SK-N-SH treated with all-trans-retinoic acid at 6 μM for 48 hours (cell line): Measurements from ENCODE around the gene VPS33B.

Experiments used
- ATAC-seq: fragments of 200-7000 bp; cut with Tn5 transposase; 3 replicates; pipeline ENCODE4 v1.9.1; 2020; ENCODE audit warnings: mild to moderate bottlenecking, moderate library complexity
- ARNTL ChIP-seq: fragments of 450-650 bp; formaldehyde crosslinking; IDR thresholded peaks from 2 replicates; pipeline ENCODE4 v1.5.0; 2020; ENCODE audit warnings: low read depth, mild to moderate bottlenecking, moderate library complexity, borderline replicate concordance
- BACH2 ChIP-seq: fragments of 250-450 bp; sonication (Bioruptor Pico); IDR thresholded peaks from 2 replicates; pipeline ENCODE4 v1.9.0; 2021; ENCODE audit warnings: mild to moderate bottlenecking, borderline replicate concordance
- CSDC2 ChIP-seq: fragments of 250-450 bp; sonication (Bioruptor Pico); IDR thresholded peaks from 2 replicates; pipeline ENCODE4 v1.5.0; 2020; ENCODE audit warnings: mild to moderate bottlenecking, moderate library complexity
- GLIS3 ChIP-seq: fragments of 250-450 bp; sonication (Bioruptor Pico); IDR thresholded peaks from 2 replicates; pipeline ENCODE4 v1.5.0; 2020; ENCODE audit warnings: mild to moderate bottlenecking, moderate library complexity
- ISL1 ChIP-seq: fragments of 250-450 bp; sonication (Bioruptor Pico); IDR thresholded peaks from 2 replicates; pipeline ENCODE4 v2.1.2; 2022; ENCODE audit warnings: mild to moderate bottlenecking, moderate library complexity
- OSR1 ChIP-seq: fragments of 250-450 bp; sonication (Bioruptor Pico); IDR thresholded peaks from 2 replicates; pipeline ENCODE4 v1.8.0; 2022; ENCODE audit warnings: moderate library complexity, mild to moderate bottlenecking, inconsistent platforms
- PPARA ChIP-seq: fragments of 250-450 bp; sonication (Bioruptor Pico); IDR thresholded peaks from 2 replicates; pipeline ENCODE4 v1.5.0; 2020; ENCODE audit warnings: mild to moderate bottlenecking, borderline replicate concordance
- RARB ChIP-seq: fragments of 250-450 bp; sonication (Bioruptor Pico); IDR thresholded peaks from 2 replicates; pipeline ENCODE4 v1.8.0; 2021; ENCODE audit warnings: mild to moderate bottlenecking, moderate library complexity
- SNAI2 ChIP-seq: fragments of 250-450 bp; sonication (Bioruptor Pico); IDR thresholded peaks from 2 replicates; pipeline ENCODE4 v1.5.0; 2020; ENCODE audit warnings: mild to moderate bottlenecking, moderate library complexity
- TCF4 ChIP-seq: fragments of 250-450 bp; sonication (Bioruptor Pico); IDR thresholded peaks from 2 replicates; pipeline ENCODE4 v1.8.0; 2021; ENCODE audit warnings: mild to moderate bottlenecking, moderate library complexity, borderline replicate concordance
- TOX ChIP-seq: fragments of 250-450 bp; sonication (Bioruptor Pico); IDR thresholded peaks from 2 replicates; pipeline ENCODE4 v1.8.0; 2021; ENCODE audit warnings: mild to moderate bottlenecking, moderate library complexity, borderline replicate concordance
- ZC3H10 ChIP-seq: fragments of 250-450 bp; sonication (Bioruptor Pico); IDR thresholded peaks from 2 replicates; pipeline ENCODE4 v1.5.1; 2021; ENCODE audit warnings: mild to moderate bottlenecking, moderate library complexity
- ZFP3 ChIP-seq: fragments of 250-450 bp; sonication (Bioruptor Pico); IDR thresholded peaks from 2 replicates; pipeline ENCODE4 v1.5.0; 2020; ENCODE audit warnings: mild to moderate bottlenecking, moderate library complexity
- ZFP30 ChIP-seq: fragments of 450-650 bp; formaldehyde crosslinking; IDR thresholded peaks from 2 replicates; pipeline ENCODE4 v1.5.0; 2022; ENCODE audit warnings: mild to moderate bottlenecking, moderate library complexity
- ZNF8 ChIP-seq: fragments of 450-650 bp; formaldehyde crosslinking; IDR thresholded peaks from 2 replicates; pipeline ENCODE4 v1.5.0; 2020; ENCODE audit warnings: mild to moderate bottlenecking, moderate library complexity
- TF ChIP-seq, protein P1 (sequence below): fragments of 250-450 bp; sonication (Bioruptor Pico); IDR thresholded peaks from 2 replicates; pipeline ENCODE4 v1.5.1; 2020; ENCODE audit warnings: low read depth, mild to moderate bottlenecking, moderate library complexity
- TF ChIP-seq, protein P2 (sequence below): fragments of 250-450 bp; sonication (Bioruptor Pico); IDR thresholded peaks from 2 replicates; pipeline ENCODE4 v1.5.1; 2021; ENCODE audit warnings: mild to moderate bottlenecking, moderate library complexity
- TF ChIP-seq, protein P3 (sequence below): fragments of 250-450 bp; sonication (Bioruptor Pico); IDR thresholded peaks from 2 replicates; pipeline ENCODE4 v1.8.0; 2020; ENCODE audit warnings: mild to moderate bottlenecking, moderate library complexity, borderline replicate concordance
- TF ChIP-seq, protein P4 (sequence below): fragments of 250-450 bp; sonication (Bioruptor Pico); IDR thresholded peaks from 2 replicates; pipeline ENCODE4 v1.5.0; 2020; ENCODE audit warnings: mild to moderate bottlenecking, moderate library complexity

VPS33B gene

DNA sequence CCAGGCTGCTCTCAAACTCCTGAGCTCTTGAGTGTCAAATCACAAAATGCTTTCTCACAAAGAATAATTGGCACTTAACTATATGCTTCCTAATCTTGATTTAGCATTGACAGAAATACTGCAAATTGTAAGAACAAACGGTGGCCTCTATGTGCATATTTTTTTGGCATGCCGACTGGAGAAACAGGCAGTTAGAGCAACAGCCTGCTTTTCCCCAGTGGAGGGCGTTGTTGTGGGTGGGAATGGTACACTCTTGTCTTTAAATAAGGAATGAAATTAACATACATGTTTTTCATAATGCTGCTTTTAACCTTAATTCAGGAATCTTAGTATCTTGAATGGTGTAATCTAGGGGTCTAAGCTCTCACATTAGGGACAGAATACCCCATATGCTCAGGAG, 46.6 kb upstream of the VPS33B start:
- TF ChIP-seq, protein P1, sequence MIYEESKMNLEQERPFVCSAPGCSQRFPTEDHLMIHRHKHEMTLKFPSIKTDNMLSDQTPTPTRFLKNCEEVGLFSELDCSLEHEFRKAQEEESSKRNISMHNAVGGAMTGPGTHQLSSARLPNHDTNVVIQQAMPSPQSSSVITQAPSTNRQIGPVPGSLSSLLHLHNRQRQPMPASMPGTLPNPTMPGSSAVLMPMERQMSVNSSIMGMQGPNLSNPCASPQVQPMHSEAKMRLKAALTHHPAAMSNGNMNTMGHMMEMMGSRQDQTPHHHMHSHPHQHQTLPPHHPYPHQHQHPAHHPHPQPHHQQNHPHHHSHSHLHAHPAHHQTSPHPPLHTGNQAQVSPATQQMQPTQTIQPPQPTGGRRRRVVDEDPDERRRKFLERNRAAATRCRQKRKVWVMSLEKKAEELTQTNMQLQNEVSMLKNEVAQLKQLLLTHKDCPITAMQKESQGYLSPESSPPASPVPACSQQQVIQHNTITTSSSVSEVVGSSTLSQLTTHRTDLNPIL (CRISPR knock-in tag): no peak
- TF ChIP-seq SNAI2 (CRISPR knock-in tag) (no peak), ARNTL (CRISPR knock-in tag) (no peak), ISL1 (CRISPR knock-in tag) (no peak)
- TF ChIP-seq, protein P2, sequence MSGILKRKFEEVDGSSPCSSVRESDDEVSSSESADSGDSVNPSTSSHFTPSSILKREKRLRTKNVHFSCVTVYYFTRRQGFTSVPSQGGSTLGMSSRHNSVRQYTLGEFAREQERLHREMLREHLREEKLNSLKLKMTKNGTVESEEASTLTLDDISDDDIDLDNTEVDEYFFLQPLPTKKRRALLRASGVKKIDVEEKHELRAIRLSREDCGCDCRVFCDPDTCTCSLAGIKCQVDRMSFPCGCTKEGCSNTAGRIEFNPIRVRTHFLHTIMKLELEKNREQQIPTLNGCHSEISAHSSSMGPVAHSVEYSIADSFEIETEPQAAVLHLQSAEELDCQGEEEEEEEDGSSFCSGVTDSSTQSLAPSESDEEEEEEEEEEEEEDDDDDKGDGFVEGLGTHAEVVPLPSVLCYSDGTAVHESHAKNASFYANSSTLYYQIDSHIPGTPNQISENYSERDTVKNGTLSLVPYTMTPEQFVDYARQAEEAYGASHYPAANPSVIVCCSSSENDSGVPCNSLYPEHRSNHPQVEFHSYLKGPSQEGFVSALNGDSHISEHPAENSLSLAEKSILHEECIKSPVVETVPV (CRISPR knock-in tag): no peak
- ATAC-seq: no peak

DNA sequence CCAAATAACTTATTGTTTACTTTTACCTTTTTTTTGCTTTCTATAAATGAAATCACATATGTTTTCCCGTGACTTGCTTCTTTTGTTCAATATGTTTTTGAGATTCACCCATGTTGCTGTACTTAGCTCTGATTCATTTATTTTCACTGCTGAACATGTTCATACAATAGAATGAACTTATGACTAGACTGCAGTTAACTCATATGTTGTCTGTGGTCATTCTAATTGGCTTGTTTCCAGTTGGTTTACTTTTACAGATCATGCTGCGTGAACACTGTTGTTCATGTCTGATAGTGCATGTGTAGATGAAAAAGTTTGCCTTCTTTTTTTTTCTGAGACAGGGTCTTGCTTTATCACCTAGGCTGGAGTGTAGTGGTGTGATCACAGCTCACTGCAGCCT, 46.0 kb upstream of the VPS33B start:
- ATAC-seq: no peak
- TF ChIP-seq TOX: no peak
- no peak for TF ChIP-seq BACH2
- no peak for TF ChIP-seq ZNF8 (CRISPR knock-in tag)
- no peak for TF ChIP-seq TCF4 (CRISPR knock-in tag)
- TF ChIP-seq GLIS3 (CRISPR knock-in tag): no peak
- no peak for TF ChIP-seq SNAI2 (CRISPR knock-in tag)
- TF ChIP-seq, protein P3, sequence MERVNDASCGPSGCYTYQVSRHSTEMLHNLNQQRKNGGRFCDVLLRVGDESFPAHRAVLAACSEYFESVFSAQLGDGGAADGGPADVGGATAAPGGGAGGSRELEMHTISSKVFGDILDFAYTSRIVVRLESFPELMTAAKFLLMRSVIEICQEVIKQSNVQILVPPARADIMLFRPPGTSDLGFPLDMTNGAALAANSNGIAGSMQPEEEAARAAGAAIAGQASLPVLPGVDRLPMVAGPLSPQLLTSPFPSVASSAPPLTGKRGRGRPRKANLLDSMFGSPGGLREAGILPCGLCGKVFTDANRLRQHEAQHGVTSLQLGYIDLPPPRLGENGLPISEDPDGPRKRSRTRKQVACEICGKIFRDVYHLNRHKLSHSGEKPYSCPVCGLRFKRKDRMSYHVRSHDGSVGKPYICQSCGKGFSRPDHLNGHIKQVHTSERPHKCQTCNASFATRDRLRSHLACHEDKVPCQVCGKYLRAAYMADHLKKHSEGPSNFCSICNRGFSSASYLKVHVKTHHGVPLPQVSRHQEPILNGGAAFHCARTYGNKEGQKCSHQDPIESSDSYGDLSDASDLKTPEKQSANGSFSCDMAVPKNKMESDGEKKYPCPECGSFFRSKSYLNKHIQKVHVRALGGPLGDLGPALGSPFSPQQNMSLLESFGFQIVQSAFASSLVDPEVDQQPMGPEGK (CRISPR knock-in tag): no peak
- TF ChIP-seq ISL1 (CRISPR knock-in tag): no peak
- no peak for TF ChIP-seq ARNTL (CRISPR knock-in tag)
- TF ChIP-seq RARB (CRISPR knock-in tag): no peak
- no peak for TF ChIP-seq ZC3H10
- no peak for TF ChIP-seq PPARA (CRISPR knock-in tag)
- no peak for TF ChIP-seq ZFP3 (CRISPR knock-in tag)
- TF ChIP-seq CSDC2 (CRISPR knock-in tag): no peak
- TF ChIP-seq, protein P2 (CRISPR knock-in tag): no peak
- TF ChIP-seq OSR1 (CRISPR knock-in tag): no peak

DNA sequence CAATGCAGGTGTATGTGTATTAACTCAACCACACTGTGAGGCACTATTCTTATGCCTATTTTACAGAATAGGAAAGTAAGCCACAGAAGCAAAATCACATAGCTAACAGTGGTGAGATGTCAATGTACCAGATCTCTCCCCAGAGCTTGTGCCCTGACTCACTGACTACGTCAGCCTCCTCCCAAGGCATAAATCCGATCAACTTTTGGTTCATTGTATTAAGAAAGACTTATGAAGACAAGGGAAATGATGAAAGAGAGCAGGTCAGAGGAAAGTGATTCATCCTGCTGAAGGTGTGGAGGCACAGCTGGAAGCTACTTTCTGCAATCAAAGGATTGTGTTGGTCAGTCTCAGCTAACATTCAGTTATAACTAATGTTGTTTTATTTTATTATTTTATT, 44.6 kb upstream of the VPS33B start:
- TF ChIP-seq ZFP30 (CRISPR knock-in tag) (no peak), RARB (CRISPR knock-in tag) (no peak), GLIS3 (CRISPR knock-in tag) (no peak), PPARA (CRISPR knock-in tag) (no peak), TOX (no peak), SNAI2 (CRISPR knock-in tag) (no peak), ZFP3 (CRISPR knock-in tag) (no peak)
- TF ChIP-seq, protein P1 (CRISPR knock-in tag): no peak
- TF ChIP-seq, protein P4, sequence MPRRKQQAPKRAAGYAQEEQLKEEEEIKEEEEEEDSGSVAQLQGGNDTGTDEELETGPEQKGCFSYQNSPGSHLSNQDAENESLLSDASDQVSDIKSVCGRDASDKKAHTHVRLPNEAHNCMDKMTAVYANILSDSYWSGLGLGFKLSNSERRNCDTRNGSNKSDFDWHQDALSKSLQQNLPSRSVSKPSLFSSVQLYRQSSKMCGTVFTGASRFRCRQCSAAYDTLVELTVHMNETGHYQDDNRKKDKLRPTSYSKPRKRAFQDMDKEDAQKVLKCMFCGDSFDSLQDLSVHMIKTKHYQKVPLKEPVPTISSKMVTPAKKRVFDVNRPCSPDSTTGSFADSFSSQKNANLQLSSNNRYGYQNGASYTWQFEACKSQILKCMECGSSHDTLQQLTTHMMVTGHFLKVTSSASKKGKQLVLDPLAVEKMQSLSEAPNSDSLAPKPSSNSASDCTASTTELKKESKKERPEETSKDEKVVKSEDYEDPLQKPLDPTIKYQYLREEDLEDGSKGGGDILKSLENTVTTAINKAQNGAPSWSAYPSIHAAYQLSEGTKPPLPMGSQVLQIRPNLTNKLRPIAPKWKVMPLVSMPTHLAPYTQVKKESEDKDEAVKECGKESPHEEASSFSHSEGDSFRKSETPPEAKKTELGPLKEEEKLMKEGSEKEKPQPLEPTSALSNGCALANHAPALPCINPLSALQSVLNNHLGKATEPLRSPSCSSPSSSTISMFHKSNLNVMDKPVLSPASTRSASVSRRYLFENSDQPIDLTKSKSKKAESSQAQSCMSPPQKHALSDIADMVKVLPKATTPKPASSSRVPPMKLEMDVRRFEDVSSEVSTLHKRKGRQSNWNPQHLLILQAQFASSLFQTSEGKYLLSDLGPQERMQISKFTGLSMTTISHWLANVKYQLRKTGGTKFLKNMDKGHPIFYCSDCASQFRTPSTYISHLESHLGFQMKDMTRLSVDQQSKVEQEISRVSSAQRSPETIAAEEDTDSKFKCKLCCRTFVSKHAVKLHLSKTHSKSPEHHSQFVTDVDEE (CRISPR knock-in tag): no peak
- TF ChIP-seq, protein P2 (CRISPR knock-in tag): no peak
- TF ChIP-seq, all 23 proteins: peak for 0
- ATAC-seq: no peak
